Neutrophil (primary cell): ENCODE results near the gene PLEK2.

ENCODE experiments used
- H3K27ac ChIP-seq: fragments of 200-600 bp; sonication (generic); 2 replicates; pipeline ENCODE4 v1.5.1; 2016; ENCODE audit warnings: mild to moderate bottlenecking, moderate library complexity
- H3K27me3 ChIP-seq: fragments of 200-600 bp; sonication (generic); 2 replicates; pipeline ENCODE4 v1.6.0; 2016; ENCODE audit warnings: mild to moderate bottlenecking
- H3K36me3 ChIP-seq: fragments of 200-600 bp; sonication (generic); 2 replicates; pipeline ENCODE4 v1.5.1; 2017
- H3K4me1 ChIP-seq, 2 experiments: fragments of 200-600 bp in 1 of 2; sonication (generic) in 1 of 2; 1 replicate in 1 of 2; 2 replicates in 1 of 2; pipeline versions ENCODE4 v1.5.1 to v1.6.1; 2013 to 2016; ENCODE audit warnings: low read depth in 1 of 2, low read length in 1 of 2, mild to moderate bottlenecking in 1 of 2, moderate library complexity in 1 of 2; ENCODE audit not compliant: control insufficient read depth in 1 of 2, insufficient read depth in 1 of 2
- H3K4me3 ChIP-seq, 2 experiments: fragments of 200-600 bp in 1 of 2; sonication (generic) in 1 of 2; 1 replicate in 1 of 2; 2 replicates in 1 of 2; pipeline ENCODE4 v1.5.1; 2013 to 2016; ENCODE audit warnings: low read depth in 1 of 2, low read length in 1 of 2, mild to moderate bottlenecking in 1 of 2, moderate library complexity in 1 of 2
- H3K9me3 ChIP-seq: fragments of 200-600 bp; sonication (generic); 2 replicates; pipeline ENCODE4 v1.5.1; 2016
- TF ChIP-seq, protein P1 (sequence below): fragments of 200-600 bp; sonication (generic); IDR thresholded peaks from 2 replicates; pipeline ENCODE4 v1.5.1; 2016; ENCODE audit warnings: antibody characterized with exemption

PLEK2 gene

DNA sequence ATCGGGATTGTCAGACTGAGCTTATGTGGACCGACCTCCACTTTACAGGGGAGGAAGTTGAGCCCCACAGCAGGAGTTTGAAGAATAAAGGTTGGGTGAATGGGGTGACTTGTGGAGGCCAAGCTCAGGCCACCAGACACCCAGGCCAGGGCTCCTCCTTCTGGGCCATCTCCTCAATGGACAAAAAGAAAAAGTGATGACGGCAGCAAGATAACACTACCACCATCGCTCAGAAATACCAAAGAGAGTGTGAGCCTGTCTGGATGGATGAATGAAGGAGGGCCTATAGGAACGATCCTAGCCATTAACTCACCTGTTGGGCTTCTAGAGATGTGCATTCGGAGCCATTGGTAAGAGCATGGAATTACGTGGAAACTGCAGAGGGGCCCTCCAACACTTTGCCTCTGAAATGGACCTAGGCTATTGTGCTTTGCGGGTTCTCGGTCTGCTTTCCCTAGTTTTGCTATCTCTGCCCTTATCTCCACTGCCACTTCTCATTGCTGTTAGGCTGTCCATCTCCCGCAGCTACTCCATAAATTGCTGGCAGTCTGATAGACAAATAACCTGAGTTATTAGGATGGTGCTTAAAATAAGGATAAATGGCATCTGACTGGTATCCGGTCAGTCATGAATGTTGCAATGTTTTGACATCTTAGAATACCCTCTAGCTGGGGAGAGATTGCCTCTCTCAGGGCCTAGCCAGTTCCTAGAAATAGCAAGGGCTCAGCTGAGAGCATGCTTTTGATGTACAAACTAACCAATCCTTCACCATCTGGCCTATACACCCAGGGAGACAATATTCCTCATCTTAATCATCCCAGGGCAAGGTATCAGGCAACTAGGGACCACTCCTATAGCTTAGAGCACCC is 9.6 kb upstream of the PLEK2 start:
- TF ChIP-seq, protein P1, sequence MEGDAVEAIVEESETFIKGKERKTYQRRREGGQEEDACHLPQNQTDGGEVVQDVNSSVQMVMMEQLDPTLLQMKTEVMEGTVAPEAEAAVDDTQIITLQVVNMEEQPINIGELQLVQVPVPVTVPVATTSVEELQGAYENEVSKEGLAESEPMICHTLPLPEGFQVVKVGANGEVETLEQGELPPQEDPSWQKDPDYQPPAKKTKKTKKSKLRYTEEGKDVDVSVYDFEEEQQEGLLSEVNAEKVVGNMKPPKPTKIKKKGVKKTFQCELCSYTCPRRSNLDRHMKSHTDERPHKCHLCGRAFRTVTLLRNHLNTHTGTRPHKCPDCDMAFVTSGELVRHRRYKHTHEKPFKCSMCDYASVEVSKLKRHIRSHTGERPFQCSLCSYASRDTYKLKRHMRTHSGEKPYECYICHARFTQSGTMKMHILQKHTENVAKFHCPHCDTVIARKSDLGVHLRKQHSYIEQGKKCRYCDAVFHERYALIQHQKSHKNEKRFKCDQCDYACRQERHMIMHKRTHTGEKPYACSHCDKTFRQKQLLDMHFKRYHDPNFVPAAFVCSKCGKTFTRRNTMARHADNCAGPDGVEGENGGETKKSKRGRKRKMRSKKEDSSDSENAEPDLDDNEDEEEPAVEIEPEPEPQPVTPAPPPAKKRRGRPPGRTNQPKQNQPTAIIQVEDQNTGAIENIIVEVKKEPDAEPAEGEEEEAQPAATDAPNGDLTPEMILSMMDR = no peak
- Histone ChIP-seq H3K4me1 (peaks cover 0 to 6% of the 10 kb centered on the region in 2 experiments), H3K4me3 (no peak overlapping the region), H3K27me3 (peaks cover 35% of the 10 kb centered on the region), H3K27ac (no peak overlapping the region), H3K36me3 (no peaks in the 10 kb centered on the region), H3K9me3 (no peaks in the 10 kb centered on the region)

DNA sequence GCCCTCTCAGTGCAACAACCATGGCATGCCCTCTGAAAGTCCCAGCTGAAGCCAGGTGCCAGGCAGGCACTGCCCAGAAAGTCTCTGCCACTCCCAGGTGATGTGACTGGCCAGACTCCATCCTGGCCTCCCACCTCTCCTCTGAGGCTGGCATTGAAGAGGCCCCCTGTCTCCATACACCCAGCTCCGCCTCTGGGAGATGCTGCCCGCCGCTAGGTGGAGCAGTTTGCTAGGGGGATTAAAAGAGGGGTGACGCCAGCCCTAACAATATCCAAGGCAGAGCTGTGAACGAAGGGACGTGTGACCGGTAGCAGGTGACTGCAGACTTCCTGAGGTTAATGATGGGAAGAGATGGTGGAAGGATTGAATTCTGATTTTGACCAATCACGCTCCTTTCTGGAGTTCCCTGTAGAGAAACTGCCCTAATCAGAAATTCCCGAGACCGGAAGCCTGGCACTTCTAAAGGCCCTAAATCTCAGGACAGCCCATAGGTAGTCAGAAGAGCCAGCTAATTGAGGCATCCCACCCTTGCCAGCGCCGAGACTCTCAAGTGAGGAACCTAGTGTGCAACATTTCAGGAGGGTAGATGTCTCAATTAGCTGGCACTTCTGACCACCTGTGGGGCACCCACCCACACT is 8.3 kb upstream of the PLEK2 start:
- TF ChIP-seq, protein P1 = no peak
- no peaks in the 10 kb centered on the region for H3K9me3 ChIP-seq
- H3K27me3 ChIP-seq = peaks cover 22% of the 10 kb centered on the region
- H3K4me1 ChIP-seq = peaks cover 0 to 6% of the 10 kb centered on the region in 2 experiments
- no peaks in the 10 kb centered on the region for H3K36me3 ChIP-seq
- no peak overlapping the region for H3K4me3 ChIP-seq
- H3K27ac ChIP-seq = no peak overlapping the region

DNA sequence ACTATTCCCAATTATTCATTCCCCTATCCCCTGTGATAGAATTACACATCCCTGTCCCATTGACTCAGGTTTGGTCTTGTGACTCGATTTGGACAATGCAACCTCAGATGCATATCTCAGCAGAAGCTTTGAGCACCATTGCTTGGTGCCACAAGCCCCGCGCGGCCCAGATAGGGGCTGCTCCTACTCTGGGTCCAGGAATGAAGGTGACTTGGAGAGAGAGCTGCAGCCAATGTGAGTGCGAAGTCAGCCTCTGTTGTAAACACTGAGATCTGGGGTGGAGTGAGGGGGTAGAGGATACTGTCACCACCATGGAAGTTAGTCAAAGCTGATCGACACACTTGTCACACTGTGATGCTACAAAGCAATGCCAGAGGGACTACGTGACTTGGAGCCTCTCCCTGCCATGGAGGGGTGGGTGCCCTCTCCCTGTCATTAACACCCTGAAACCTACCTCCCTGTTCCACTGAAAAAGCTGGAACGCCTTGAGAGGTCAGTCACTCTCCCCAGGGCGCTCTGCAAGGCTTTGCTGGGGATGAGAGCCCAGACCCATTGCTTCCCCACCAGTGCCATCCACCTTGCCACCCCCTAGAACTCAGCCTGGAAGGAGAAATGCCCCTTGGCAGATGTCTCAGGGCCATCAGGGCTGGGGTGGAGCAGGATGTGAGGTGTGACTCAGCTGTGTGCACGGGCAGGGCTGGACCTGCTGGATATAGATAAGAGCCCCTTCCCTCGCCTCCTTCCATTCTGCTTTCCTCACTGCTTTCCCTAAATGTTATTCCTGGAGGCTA is 6.6 kb upstream of the PLEK2 start:
- H3K9me3 ChIP-seq = no peaks in the 10 kb centered on the region
- no peaks in the 10 kb centered on the region for H3K36me3 ChIP-seq
- H3K4me1 ChIP-seq = peaks cover 0 to 5% of the 10 kb centered on the region in 2 experiments
- H3K27ac ChIP-seq = no peak overlapping the region
- H3K27me3 ChIP-seq = peaks cover 22% of the 10 kb centered on the region
- no peak overlapping the region for H3K4me3 ChIP-seq
- TF ChIP-seq, protein P1 = no peak

DNA sequence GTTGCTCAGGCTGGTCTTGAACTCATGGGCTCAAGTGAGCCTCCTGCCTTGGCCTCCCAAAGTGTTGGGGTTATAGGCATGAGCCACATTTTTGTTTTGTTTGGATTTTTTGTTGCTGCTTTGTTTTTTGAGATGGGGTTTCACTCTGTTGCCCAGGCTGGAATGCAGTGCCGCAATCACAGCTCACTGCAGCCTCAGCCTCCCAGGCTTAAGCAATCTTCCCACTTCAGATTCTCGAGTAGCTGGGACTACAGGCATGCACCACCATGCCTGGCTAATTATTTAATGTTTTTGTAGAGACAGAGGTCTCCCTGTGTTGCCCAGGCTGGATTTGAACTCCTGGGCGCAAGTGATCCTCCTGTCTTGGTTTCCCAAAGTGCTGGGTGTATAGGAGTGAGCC is 5.7 kb upstream of the PLEK2 start:
- TF ChIP-seq, protein P1 = no peak
- no peaks in the 10 kb centered on the region for H3K4me1 ChIP-seq
- H3K27ac ChIP-seq = no peak overlapping the region
- H3K36me3 ChIP-seq = no peaks in the 10 kb centered on the region
- no peaks in the 10 kb centered on the region for H3K9me3 ChIP-seq
- H3K4me3 ChIP-seq = no peak overlapping the region
- H3K27me3 ChIP-seq = peaks cover 25% of the 10 kb centered on the region

DNA sequence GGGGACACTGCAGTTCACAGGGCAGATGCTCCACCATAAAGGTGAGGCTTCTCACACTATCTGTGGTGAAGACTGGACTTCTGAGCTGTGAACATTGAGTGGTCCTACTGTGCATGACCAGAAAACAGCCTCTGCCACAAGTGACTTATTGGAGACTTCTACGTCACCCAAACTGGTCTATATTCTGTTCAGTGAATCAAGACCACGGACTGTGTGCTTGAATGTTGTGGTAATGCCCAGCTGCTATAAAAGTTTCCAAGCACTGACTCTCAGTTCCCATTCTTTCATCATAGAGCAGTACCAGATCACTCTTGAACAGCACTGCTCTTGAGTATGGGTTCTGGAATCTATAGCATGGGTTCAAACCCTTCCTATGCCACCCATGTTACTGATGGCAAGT is 4.8 kb upstream of the PLEK2 start:
- Histone ChIP-seq H3K36me3 (no peaks in the 10 kb centered on the region), H3K4me1 (peaks cover 0 to 6% of the 10 kb centered on the region in 2 experiments), H3K27ac (no peak overlapping the region), H3K9me3 (no peaks in the 10 kb centered on the region), H3K27me3 (peaks cover 34% of the 10 kb centered on the region), H3K4me3 (no peak overlapping the region)
- TF ChIP-seq, protein P1 = no peak
